Activated CD4-positive, alpha-beta memory T cell treated with anti-CD3 and anti-CD28 coated beads, Interleukin-2, amount 10 ng/mL, durations not matched to agents 7 days and 5 days (primary cell): ENCODE results near the gene ZNF771. TPM values are rescaled to one million over a fixed set of nuclear protein-coding genes. Genes with fewer than 3 reads are reported as not detected.

Experiments used
- CTCF ChIA-PET: fragments of 350-600 bp; sonication (Branson Sonifier 250); formaldehyde crosslinking; loops from one replicate; lab custom pipeline; 2021; ENCODE audit warnings: antibody characterized with exemption, inconsistent platforms; lab: Charles Lee
- POLR2A ChIA-PET: fragments of 350-600 bp; sonication (Branson Sonifier 250); formaldehyde crosslinking; loops from one replicate; lab custom pipeline; 2021; ENCODE audit warnings: antibody characterized with exemption; lab: Charles Lee
- DNase-seq: peaks from one replicate; pipeline ENCODE4 v3.0.0-alpha.2; 2020
- H3K27ac Mint-ChIP-seq: one replicate; pipeline ENCODE4 v1.8.0; 2021; ENCODE audit warnings: mild to moderate bottlenecking, mixed read lengths
- H3K27me3 Mint-ChIP-seq: one replicate; pipeline ENCODE4 v1.8.0; 2021; ENCODE audit warnings: mixed read lengths
- H3K36me3 Mint-ChIP-seq: one replicate; pipeline ENCODE4 v1.8.0; 2021; ENCODE audit warnings: low read depth, mixed read lengths
- H3K4me1 Mint-ChIP-seq: one replicate; pipeline ENCODE4 v1.8.0; 2021; ENCODE audit warnings: mixed read lengths
- H3K4me3 Mint-ChIP-seq: one replicate; pipeline ENCODE4 v1.8.0; 2021; ENCODE audit warnings: mild to moderate bottlenecking, mixed read lengths
- H3K9me3 Mint-ChIP-seq: one replicate; pipeline ENCODE4 v1.8.0; 2021; ENCODE audit warnings: mixed read lengths
- total RNA-seq, 2 experiments: library from RNA; stranded (reverse); gene quantifications; one replicate each; pipeline ENCODE4 v1.2.3, GENCODE V29; 2021

ZNF771 gene
- total RNA-seq, 2 experiments from 2014 or later = 4.2 to 4.5 TPM

DNA sequence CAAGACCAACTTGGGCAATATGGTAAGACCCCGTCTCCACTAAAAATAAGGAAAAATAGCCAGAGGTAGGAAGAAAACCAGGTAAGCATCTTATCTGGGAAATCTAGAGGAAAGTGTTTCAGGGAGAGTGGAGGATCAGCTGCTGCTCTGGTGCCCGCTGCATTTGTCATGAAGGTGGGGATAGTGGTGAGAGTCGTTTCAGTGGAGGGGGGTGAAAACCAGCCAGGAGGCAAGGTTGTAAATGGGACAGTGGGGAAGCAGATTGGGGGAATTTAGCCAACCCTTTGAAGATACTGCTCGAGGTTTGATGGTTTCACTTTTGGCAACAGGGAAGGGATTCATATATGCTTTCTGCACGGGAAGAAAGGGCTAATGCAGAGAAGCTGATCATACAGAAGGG lies 13.6 kb downstream of the ZNF771 start:
- Mint-ChIP-seq H3K36me3 (peaks cover 45% of the 10 kb centered on the region), H3K4me3 (no peak overlapping the region), H3K27ac (no peak overlapping the region), H3K9me3 (no peaks in the 10 kb centered on the region), H3K27me3 (no peaks in the 10 kb centered on the region), H3K4me1 (peaks cover 37% of the 10 kb centered on the region)
- ChIA-PET POLR2A (interaction anchor here (0.8 to 1.3 kb wide), 2 partner anchors 14 to 165 kb away, joined by 3 to 4 read pairs; partner anchors contain the start of gene ZNF771), CTCF (interaction anchor here (0.5 to 4.2 kb wide), 3 partner anchors 9 to 164 kb away, joined by 4 to 58 read pairs (median 6); partner anchors contain the start of gene DCTPP1)
- no peak for DNase-seq

DNA sequence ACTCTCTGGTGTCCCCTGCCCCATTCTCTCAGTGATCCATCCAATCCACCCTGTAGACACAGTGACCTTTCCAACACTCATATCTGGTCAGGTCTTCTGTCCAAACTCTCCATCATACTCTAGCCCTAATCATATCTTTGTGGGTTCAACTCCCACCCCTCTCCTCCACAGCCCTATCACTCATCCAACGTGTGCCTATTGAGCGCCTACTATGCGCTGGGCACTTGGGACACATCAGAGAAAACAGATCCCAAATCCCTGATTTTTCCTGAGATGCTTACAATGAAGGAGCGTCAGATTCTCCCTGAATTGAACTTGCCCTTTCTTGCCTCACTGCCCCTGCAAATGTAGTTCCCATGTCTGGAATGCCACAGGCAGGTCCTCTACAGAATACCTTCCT lies 20.6 kb downstream of the ZNF771 start:
- H3K27ac Mint-ChIP-seq = no peak overlapping the region
- peaks cover 27% of the 10 kb centered on the region for H3K4me1 Mint-ChIP-seq
- no peaks in the 10 kb centered on the region for H3K27me3 Mint-ChIP-seq
- CTCF ChIA-PET = no interaction called here
- H3K36me3 Mint-ChIP-seq = peaks cover 36% of the 10 kb centered on the region
- POLR2A ChIA-PET = interaction anchor here (0.9 to 3.6 kb wide), 2 partner anchors 45 to 129 kb away, joined by 3 to 41 read pairs; partner anchors contain the start of gene ITGAL
- H3K4me3 Mint-ChIP-seq = no peak overlapping the region
- no peaks in the 10 kb centered on the region for H3K9me3 Mint-ChIP-seq
- DNase-seq = no peak

DNA sequence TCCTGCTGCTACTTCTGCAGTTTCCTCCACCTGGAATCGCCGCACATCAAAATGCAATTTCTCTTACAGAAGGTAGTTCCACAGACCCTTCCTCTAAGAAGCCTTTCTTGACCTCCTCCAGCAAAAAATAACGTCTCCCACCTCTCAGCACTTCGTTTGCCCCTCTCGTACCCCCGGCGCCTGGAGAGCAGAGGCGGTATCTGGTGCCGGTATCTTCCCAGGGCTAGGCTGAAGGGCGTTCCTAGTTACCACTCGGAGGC lies 21.9 kb downstream of the ZNF771 start:
- no peak for DNase-seq
- Mint-ChIP-seq H3K4me3 (no peak overlapping the region), H3K4me1 (peaks cover 34% of the 10 kb centered on the region), H3K9me3 (no peaks in the 10 kb centered on the region), H3K27me3 (no peaks in the 10 kb centered on the region), H3K27ac (no peak overlapping the region), H3K36me3 (peaks cover 24% of the 10 kb centered on the region)
- CTCF ChIA-PET = interaction anchor here (0.6 to 3.6 kb wide), 78 partner anchors 8 to 374 kb away, joined by 3 to 58 read pairs (median 6); partner anchors contain the start of genes CORO1A, FBRS, ITGAL and PRR14
- POLR2A ChIA-PET = interaction anchor here (0.6 to 3.6 kb wide), 30 partner anchors 11 to 244 kb away, joined by 3 to 41 read pairs (median 6); partner anchors contain the start of genes ITGAL, PRR14, SEPHS2 and SEPTIN1

DNA sequence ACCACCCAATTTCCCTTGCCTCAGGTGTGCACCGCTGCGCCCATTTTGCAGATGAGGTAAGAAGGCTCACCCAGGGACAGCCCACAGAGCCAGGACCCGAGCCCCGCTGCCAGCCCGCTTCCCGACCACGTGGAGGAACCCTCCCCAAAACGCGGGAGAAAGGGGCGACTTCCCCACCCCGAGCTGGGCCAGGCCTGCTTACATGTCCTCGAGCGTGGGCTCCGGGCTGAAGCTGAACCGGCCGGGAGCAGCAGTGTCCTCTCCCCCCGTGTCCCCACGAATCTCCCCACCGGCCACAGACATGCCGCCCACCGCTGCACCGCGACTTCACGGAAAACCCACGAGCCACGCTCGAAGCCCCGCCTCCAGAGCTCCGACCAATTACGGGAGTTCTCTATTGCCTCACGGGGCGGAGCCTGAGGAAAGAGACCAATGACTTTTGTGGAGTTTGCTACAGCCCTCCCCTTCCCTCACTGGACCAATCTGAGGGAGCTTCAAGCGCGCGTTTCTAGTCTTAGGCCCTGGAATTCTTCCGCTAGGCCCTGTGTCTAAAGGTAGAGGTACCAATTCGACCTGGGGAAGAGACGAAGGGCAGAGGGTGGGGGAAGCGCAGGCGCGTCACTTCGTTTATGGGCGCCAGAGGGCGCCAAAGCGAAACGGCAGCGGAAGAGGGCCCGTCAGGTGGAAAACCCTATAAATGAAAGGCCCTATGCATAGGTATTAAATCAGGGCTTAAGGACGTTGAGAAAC lies 22.4 kb downstream of the ZNF771 start, which contains the start of gene DCTPP1:
TSS of gene DCTPP1 (minus strand) at position 353 of the 750 bp plus-strand sequence. CDS start at position 303, 50 bp downstream.
- CTCF ChIA-PET = interaction anchor here (0.6 to 3.6 kb wide), 77 partner anchors 8 to 374 kb away, joined by 3 to 58 read pairs (median 7); partner anchors contain the start of genes CORO1A, FBRS, ITGAL and PRR14
- H3K27me3 Mint-ChIP-seq = no peaks in the 10 kb centered on the region
- DNase-seq = peak; percentile 97

DNA sequence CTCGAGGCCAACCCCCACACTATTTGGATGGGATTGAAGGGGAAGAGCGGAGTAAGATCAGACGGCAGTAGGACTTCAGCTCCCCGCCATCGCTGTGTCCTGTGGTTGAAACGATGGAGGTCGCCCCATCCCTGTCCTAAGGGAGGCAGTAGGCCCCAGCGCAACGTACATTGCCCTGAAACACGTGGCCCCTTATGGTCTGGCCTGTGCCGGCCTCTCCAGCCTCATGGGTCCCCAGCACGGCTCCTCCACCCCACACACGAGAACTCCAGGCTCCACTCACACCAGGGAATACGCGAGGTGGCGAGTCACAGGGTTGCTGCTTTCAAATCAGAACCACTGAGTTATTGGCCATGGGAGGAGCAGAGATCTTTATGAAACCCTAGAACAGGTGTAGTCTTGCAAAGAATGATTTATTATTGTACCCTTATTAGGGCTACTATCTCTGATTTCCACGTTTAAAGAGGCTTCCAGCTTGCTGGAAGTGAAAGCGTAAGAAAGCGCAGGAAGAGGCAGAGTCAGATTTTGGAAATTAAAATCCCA lies 23.1 kb downstream of the ZNF771 start:
- no peak for DNase-seq
- no peak overlapping the region for H3K4me3 Mint-ChIP-seq
- H3K27ac Mint-ChIP-seq = no peak overlapping the region
- no peaks in the 10 kb centered on the region for H3K27me3 Mint-ChIP-seq
- H3K9me3 Mint-ChIP-seq = no peaks in the 10 kb centered on the region
- POLR2A ChIA-PET = interaction anchor here (0.5 to 3.6 kb wide), 27 partner anchors 12 to 245 kb away, joined by 3 to 41 read pairs (median 5); partner anchors contain the start of genes ITGAL, PRR14, SEPHS2 and SEPTIN1
- CTCF ChIA-PET = interaction anchor here (0.8 to 3.6 kb wide), 61 partner anchors 9 to 339 kb away, joined by 3 to 58 read pairs (median 8); partner anchors contain the start of genes FBRS, ITGAL, PRR14 and SEPTIN1
- H3K36me3 Mint-ChIP-seq = peaks cover 17% of the 10 kb centered on the region
- H3K4me1 Mint-ChIP-seq = peaks cover 42% of the 10 kb centered on the region

More for the DNA sequence above, 22.4 kb downstream of the ZNF771 start, which contains the start of gene DCTPP1:
- H3K27ac Mint-ChIP-seq = no peak within 1 kb of the TSS
- H3K4me1 Mint-ChIP-seq = peaks cover 39% of the 10 kb centered on the region
- POLR2A ChIA-PET = interaction anchor here (0.5 to 3.6 kb wide), 34 partner anchors 12 to 245 kb away, joined by 3 to 41 read pairs (median 5); partner anchors contain the start of genes ITGAL, PRR14, SEPHS2 and SEPTIN1
- H3K9me3 Mint-ChIP-seq = no peaks in the 10 kb centered on the region
- H3K4me3 Mint-ChIP-seq = no peak within 1 kb of the TSS
- peaks cover 19% of the 10 kb centered on the region for H3K36me3 Mint-ChIP-seq

DNA sequence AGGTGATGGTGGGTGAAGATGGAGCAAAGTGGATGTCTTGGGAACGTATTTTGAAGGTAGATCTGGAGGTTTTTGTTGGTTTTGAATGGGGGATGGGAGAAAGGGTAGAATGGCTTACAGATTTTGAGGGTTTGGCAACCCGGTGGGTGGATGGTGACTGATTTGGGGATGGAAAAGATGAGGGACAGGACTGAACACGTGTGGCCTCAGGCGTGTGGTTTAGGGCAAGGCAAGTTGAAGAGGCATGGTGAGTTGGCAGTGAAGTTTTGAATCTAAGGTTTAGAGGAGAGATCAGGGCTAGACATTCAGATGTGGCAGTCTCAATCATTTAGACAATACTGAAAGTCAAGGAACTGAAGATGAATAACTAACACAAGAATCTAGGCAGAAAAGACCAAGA lies 27.4 kb downstream of the ZNF771 start:
- H3K27ac Mint-ChIP-seq = no peak overlapping the region
- no peaks in the 10 kb centered on the region for H3K27me3 Mint-ChIP-seq
- H3K9me3 Mint-ChIP-seq = no peaks in the 10 kb centered on the region
- DNase-seq = peak; percentile 33
- no peaks in the 10 kb centered on the region for H3K36me3 Mint-ChIP-seq
- H3K4me3 Mint-ChIP-seq = no peak overlapping the region
- H3K4me1 Mint-ChIP-seq = peaks cover 18% of the 10 kb centered on the region
- POLR2A ChIA-PET = interaction anchor here (1.0 to 1.3 kb wide), 2 partner anchors 17 to 168 kb away, joined by 3 to 4 read pairs; no protein-coding TSS in a partner anchor
- CTCF ChIA-PET = interaction anchor here (0.6 to 1.2 kb wide), 3 partner anchors 12 to 180 kb away, joined by 3 to 5 read pairs (median 3); no protein-coding TSS in a partner anchor

DNA sequence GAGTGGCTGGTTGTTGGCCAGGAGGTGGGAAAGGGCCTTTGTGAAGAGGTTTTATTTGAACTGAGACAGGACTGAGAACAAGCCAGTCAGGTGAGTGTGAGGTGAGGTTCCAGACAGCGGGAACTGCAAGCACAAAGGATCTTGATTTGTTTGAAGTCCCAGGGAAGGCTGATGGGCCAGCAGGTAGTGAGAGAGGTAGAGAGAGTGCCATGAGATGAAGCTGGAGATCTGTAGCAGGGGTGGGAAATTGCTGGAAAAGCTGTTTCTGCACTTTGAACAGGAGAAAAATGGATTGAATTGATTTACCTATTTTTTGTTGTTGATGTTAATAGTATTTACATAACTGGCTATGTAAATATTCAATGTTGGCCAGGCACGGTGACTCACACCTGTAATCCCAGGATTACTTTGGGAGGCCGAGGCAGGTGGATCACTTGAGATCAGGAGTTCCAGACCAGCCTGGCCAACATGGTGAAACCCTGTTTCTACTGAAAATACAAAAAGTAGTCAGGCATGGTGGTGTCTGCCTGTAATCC lies 30.2 kb downstream of the ZNF771 start:
- H3K9me3 Mint-ChIP-seq = no peaks in the 10 kb centered on the region
- ChIA-PET POLR2A (no interaction called here), CTCF (interaction anchor here (2.2 kb wide), 1 partner anchor 12 kb away, joined by 9 read pairs; no protein-coding TSS in a partner anchor)
- H3K4me3 Mint-ChIP-seq = no peak overlapping the region
- no peak for DNase-seq
- no peak overlapping the region for H3K27ac Mint-ChIP-seq
- H3K4me1 Mint-ChIP-seq = peaks cover 20% of the 10 kb centered on the region
- no peaks in the 10 kb centered on the region for H3K27me3 Mint-ChIP-seq
- H3K36me3 Mint-ChIP-seq = peaks cover 3% of the 10 kb centered on the region

DNA sequence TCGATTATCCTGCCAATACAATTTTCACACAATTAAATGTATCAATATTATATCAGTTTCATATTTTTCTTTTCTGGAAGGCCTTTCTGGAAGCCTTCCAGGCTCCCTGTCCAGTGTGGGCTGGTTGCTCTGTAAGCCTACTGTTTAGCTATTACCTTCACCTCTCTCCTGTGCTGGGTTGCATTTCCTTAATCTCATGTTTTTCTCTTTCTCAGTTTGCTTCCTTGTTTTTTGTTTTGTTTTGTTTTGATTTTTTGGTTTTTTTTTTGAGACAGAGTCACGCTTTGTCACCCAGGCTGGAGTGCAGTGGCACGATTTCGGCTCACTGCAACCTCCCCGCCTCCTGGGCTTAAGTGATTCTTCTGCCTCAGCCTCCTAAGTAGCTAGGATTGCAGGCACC lies 31.4 kb downstream of the ZNF771 start:
- Mint-ChIP-seq H3K27ac (no peak overlapping the region), H3K4me3 (no peak overlapping the region), H3K36me3 (peaks cover 13% of the 10 kb centered on the region), H3K27me3 (no peaks in the 10 kb centered on the region), H3K4me1 (peaks cover 25% of the 10 kb centered on the region), H3K9me3 (no peaks in the 10 kb centered on the region)
- no peak for DNase-seq
- POLR2A ChIA-PET = interaction anchor here (0.9 kb wide), 1 partner anchor 75 kb away, joined by 3 read pairs; no protein-coding TSS in a partner anchor
- CTCF ChIA-PET = interaction anchor here (0.6 to 2.2 kb wide), 4 partner anchors 9 to 160 kb away, joined by 3 to 10 read pairs (median 6); partner anchors contain the start of gene DCTPP1

DNA sequence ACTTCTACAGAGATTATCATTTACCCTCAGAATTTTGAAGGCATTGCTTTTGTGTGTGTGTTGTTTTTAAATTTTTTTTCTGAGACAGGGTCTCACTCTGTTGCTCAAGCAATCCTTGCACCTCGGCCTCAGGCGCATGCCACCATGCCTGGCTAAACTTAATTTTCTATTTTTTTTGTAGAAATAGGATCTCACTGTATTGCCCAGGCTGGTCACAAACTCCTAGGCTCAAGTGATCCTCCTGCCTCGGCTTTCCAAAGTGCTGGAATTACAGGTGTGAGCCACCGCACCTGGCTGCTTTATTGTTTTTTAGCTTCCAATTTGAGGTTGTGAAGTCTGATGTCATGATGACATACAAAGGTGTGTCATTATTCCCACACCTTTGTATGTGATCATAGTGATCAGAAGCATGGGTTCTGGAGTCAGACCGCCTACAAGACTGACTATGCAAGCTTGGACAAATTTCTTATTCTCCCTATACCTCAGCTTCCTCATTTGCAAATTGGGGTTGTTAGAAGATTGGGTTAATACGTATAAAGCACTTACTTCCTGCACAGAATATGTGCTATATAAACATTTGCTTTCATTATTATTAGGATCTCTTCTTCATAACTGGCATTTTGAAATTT lies 32.4 kb downstream of the ZNF771 start:
- ChIA-PET POLR2A (interaction anchor here (0.9 to 1.2 kb wide), 3 partner anchors 22 to 74 kb away, joined by 3 to 5 read pairs (median 3); partner anchors contain the start of gene ITGAL), CTCF (interaction anchor here (0.7 to 1.9 kb wide), 2 partner anchors 10 to 159 kb away, joined by 3 to 10 read pairs; partner anchors contain the start of gene DCTPP1)
- H3K4me3 Mint-ChIP-seq = no peak overlapping the region
- no peaks in the 10 kb centered on the region for H3K9me3 Mint-ChIP-seq
- no peak overlapping the region for H3K27ac Mint-ChIP-seq
- DNase-seq = no peak
- H3K36me3 Mint-ChIP-seq = peaks cover 23% of the 10 kb centered on the region
- H3K27me3 Mint-ChIP-seq = no peaks in the 10 kb centered on the region
- H3K4me1 Mint-ChIP-seq = peaks cover 25% of the 10 kb centered on the region

DNA sequence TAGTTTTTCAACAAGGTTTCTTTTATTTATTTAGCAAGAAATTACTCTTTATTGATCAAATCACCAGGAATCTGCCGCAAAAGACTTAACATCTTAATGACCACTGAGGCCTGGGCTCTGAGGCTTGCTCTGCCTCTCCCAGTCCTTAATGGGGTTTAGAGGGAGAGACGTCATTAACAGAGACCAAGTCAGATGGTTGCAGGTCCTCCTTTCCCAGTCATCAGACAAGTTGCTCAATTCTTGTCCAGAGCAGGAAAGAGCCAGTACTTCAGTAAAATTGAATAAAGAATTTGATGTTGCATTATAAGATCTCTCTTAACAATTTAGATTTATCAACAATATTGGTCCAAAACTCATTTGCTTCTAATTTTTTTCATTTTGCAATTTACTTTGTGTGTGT lies 36.2 kb downstream of the ZNF771 start:
- CTCF ChIA-PET = interaction anchor here (1.5 to 2.5 kb wide), 2 partner anchors 14 to 29 kb away, joined by 11 to 14 read pairs; partner anchors contain the start of genes DCTPP1 and ITGAL

DNA sequence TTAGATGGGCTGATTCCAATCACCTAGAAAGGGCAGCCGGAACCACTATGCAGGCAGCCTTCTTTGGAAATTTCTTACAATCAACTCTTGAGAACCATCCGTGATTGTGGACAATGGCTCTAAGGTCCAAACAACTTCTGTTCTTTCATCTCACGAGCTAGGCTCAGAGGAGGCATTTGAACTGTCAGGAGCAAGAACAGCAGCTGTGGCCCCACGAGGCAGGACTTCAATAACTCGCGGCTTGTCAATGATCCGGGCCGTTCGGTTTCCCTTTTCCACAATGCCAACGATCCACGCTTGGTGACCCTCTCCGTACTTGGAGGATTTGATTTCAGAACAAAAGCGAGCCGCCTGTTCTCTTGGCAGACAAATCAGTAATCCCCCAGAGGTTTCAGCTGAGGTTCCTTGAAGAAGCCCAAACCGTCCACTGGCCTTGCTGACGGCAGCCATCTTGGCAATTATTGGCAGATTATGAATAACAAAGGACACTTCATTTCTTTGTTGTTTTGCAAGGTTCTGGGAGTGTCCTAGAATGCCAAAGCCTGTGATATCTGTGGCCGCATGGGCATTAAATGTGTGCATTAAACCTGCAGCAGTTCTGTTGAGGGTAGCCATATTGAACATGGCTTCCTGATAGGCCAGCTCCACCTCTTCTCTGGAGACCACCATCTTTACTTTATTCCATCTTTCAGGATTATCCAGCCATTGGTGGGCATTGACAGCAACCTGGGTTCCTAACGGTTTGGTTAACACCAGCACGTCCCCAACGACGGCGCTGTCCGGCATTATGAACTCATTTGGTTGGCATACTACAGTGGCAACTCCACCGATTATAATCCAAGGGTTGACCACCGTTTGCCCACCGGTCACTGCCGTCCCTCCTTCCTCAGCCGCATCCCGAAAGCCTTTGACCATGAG lies 37.1 kb downstream of the ZNF771 start:
- no peaks in the 10 kb centered on the region for H3K27me3 Mint-ChIP-seq
- H3K36me3 Mint-ChIP-seq = peaks cover 29% of the 10 kb centered on the region
- no peak for DNase-seq
- ChIA-PET POLR2A (interaction anchor here (0.8 to 12.7 kb wide), 12 partner anchors 8 to 259 kb away, joined by 3 to 163 read pairs (median 4); partner anchors contain the start of genes DCTPP1 and ITGAL), CTCF (interaction anchor here (0.6 to 2.5 kb wide), 3 partner anchors 14 to 181 kb away, joined by 3 to 14 read pairs (median 11); partner anchors contain the start of genes DCTPP1 and ITGAL)
- peaks cover 49% of the 10 kb centered on the region for H3K4me1 Mint-ChIP-seq
- no peaks in the 10 kb centered on the region for H3K9me3 Mint-ChIP-seq
- peak overlapping the region; percentile 89 for H3K4me3 Mint-ChIP-seq
- H3K27ac Mint-ChIP-seq = peak overlapping the region; percentile 73

More for the DNA sequence above, 36.2 kb downstream of the ZNF771 start:
- Mint-ChIP-seq H3K9me3 (no peaks in the 10 kb centered on the region), H3K36me3 (peaks cover 29% of the 10 kb centered on the region), H3K27me3 (no peaks in the 10 kb centered on the region), H3K27ac (no peak overlapping the region), H3K4me3 (peak overlapping the region; percentile 89), H3K4me1 (peaks cover 46% of the 10 kb centered on the region)
- POLR2A ChIA-PET = interaction anchor here (0.8 to 12.7 kb wide), 5 partner anchors 10 to 30 kb away, joined by 3 to 163 read pairs (median 25); partner anchors contain the start of genes DCTPP1 and ITGAL
- no peak for DNase-seq
